ENCODE data around the gene LORICRIN.
A peak's percentile ranks its signal among the peaks of the same experiment; 100 is the strongest.

LORICRIN gene

GRCh38 chr1:153259387-153259786 lies at the start of gene LORICRIN:
Gene LORICRIN, plus strand, starts transcription at chr1:153259687. Its CDS starts 1,263 bp downstream, at chr1:153260950.
- DNase-seq, result no peak

GRCh38 chr1:153210206-153210605 lies 49.3 kb upstream of the LORICRIN start:
- DNase-seq, result no peak

GRCh38 chr1:153212201-153212600 lies 47.3 kb upstream of the LORICRIN start:
- DNase-seq, result no peak

GRCh38 chr1:153213519-153213918 lies 46.0 kb upstream of the LORICRIN start:
- no peak for DNase-seq

- DNase-seq, result no peak
Measured at GRCh38 chr1:153217212-153217611, 42.3 kb upstream of the LORICRIN start, which contains the start of gene PRR9. Gene PRR9, plus strand, starts transcription at chr1:153217584. Its CDS starts 561 bp downstream, at chr1:153218145.

DNA sequence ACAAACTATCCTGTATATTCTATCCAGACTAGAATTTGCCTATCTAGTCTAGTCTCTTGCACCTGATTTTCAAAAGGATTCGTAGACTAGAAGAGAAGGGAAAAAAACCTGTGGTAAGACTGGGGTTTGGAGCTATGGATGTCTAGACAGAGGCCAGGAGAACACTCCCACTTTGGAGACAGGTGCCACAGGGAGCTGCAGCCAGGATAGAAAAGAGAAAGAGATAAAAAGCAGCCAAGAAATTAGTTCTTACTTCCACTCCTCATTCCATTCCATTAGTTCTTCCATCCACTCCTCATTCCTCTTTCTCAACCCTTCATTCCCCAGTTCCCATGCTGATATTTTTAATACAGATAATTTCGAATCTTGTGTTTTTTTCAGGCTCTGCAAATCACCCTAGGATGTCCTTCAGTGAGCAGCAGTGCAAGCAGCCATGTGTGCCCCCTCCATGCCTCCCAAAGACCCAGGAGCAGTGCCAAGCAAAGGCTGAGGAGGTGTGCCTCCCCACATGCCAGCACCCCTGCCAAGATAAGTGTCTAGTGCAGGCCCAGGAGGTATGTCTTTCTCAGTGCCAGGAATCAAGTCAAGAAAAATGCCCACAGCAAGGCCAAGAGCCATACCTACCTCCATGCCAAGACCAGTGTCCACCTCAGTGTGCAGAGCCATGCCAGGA lies 41.6 kb upstream of the LORICRIN start:
- DNase-seq, result no peak

- no peak for DNase-seq
Measured at GRCh38 chr1:153220606-153221303, 38.7 kb upstream of the LORICRIN start.

GRCh38 chr1:153223040-153223891 lies 36.2 kb upstream of the LORICRIN start:
- peak; percentile 44 for DNase-seq

GRCh38 chr1:153227810-153228209 lies 31.7 kb upstream of the LORICRIN start:
- DNase-seq, result no peak

DNA sequence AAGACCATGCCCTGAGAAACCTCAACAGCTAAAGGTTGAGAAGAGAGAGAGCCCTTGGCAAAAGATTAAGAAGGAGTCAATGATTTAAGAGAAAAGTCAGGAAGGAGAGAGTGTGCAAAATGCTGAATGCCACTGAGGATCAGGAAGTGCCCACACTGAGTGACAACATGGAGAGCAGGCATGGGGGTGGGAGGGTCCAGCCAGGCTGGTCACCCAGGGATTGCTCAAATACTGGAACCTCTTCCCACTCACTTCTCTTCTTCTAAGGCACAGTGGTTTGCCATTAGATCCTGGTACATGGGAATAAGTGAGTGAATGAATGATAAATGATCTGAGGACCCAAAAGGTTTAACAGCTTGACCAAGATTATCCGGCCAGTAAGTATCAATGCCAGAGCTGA lies 31.0 kb upstream of the LORICRIN start:
- DNase-seq, result no peak

- DNase-seq, result peak; percentile 8
Measured at GRCh38 chr1:153229076-153229829, 30.2 kb upstream of the LORICRIN start.

- DNase-seq, result no peak
Measured at GRCh38 chr1:153231363-153231762, 28.1 kb upstream of the LORICRIN start.

GRCh38 chr1:153231785-153232184 lies 27.7 kb upstream of the LORICRIN start:
- no peak for DNase-seq

DNA sequence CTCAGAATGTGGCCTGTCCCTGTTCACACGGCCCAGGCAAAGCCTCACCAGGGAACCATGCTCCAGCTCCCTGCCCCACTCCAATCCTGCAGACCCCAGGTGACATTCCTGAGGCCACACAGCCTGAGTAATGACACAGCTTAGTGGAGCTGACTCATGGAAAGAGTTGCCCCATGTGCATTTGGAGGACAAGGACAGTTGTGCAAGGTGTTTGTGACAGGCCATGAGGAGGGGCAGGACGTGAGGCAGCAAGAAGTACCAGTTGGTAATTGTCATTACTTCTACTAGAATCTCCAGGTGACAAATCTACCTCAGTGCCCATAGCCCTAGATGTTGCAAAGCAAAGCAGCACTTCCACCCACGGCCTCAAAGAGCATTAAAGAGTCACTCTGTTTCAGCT lies 26.9 kb upstream of the LORICRIN start:
- DNase-seq, result no peak

DNA sequence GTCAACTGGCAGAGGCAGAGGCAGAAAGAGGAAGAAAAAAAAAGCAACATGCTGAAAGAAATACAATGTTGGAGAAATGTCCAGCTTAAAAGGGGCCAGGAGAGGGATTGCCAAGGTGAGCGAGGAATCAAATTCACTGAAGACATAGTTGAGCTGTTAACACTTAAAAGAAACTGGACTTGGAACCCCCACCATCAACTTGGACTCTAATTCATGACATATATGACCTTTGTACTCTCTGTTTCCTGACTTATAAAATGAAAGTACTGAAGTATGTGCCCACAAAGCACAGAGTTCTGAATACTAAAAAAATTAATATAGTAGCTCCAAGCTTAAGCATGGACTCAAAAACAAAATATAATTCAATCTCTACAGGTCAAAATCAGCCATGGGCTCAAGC lies 26.0 kb upstream of the LORICRIN start:
- DNase-seq, result no peak

DNA sequence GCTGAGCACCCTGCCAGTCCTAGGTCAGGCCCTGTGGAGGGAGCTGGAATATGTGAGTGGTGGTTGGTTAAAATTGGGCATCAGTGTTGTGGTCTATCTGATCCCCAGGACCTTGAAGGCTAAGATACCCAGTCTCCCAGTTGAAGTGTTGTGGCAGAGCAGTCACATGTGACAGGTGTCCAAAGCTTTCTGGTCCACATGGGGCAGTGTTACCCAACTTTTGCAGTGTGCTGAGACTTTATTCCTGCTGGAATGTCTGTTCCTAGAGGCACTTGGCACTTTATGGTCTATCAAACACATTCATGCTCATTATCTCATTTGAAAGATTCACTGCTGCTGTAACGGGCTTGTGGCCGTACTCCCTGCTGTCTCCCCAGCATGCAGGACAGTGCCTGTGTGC lies 21.0 kb upstream of the LORICRIN start:
- no peak for DNase-seq

GRCh38 chr1:153242160-153242559 lies 17.3 kb upstream of the LORICRIN start:
- no peak for DNase-seq

DNA sequence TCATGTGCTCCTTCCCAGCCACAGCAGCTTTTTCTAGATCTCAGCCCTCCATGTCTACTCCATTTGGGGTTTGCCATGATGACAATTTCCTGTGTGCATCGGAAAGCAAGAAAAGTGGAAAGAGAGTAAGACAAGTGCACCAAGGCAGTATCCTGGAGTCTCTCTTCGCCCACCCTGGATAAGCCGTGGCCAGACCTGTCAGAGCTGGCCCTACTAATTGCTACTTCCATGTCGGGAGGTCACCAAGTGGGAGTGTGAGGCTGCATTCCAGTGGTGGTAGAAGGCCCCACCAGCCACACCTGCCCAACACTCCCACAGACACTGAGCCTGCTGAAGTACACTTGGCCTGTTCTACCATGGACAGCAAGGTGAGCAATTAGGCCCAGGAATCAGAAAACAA lies 14.0 kb upstream of the LORICRIN start:
- DNase-seq, result no peak

GRCh38 chr1:153246018-153246417 lies 13.5 kb upstream of the LORICRIN start:
- DNase-seq, result no peak

- DNase-seq, result no peak
Measured at GRCh38 chr1:153246825-153247224, 12.7 kb upstream of the LORICRIN start.

GRCh38 chr1:153248176-153248879 lies 11.2 kb upstream of the LORICRIN start:
- no peak for DNase-seq

DNA sequence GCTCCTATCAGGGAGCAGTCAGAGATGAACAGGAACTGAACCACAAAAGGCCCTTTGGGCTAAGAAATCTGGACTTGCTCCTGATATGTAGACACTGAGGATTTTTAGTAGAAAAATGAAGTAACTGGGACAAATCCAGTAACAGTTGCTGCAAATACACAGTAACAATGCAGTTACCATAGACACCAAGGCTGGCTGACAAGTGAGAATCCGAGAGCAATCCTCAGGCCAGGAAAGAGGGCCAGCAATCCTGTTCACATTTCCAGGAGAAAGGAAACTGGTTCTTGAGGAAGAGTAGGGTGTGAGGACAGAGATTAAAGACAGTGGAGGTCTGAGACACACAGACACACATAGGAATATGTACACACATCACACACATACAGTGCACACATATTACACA lies 9.3 kb upstream of the LORICRIN start:
- no peak for DNase-seq

All from CD4-positive, alpha-beta T cell treated with Interleukin-4 for 4 hours (primary cell).